Testis (tissue), 2 donors: ENCODE results near the gene KCNE1.

ENCODE experiments used
- CTCF ChIP-seq, 3 experiments: fragments of 450-650 bp in 2 of 3; fragments of 200-600 bp in 1 of 3; sonication (generic) in 1 of 3; IDR thresholded peaks; one replicate each; pipeline ENCODE4 v1.5.1; 2016 to 2019; ENCODE audit warnings: antibody characterized with exemption in 3 of 3, mild to moderate bottlenecking in 2 of 3, moderate library complexity in 1 of 3
- POLR2A ChIP-seq: fragments of 450-650 bp; IDR thresholded peaks from one replicate; pipeline ENCODE4 v1.6.1; 2017; ENCODE audit warnings: antibody characterized with exemption, mild to moderate bottlenecking, moderate library complexity

GRCh38 chr21:34519016-34519415 lies 7.0 kb upstream of the KCNE1 start:
- TF ChIP-seq CTCF (IDR thresholded peaks at IDR 0.05) (no peak), POLR2A (no peak)
